GM20000 (cell line): Measurements from ENCODE around the gene IL12RB2.

ENCODE experiments used
- DNase-seq: peaks from one replicate; pipeline ENCODE4 v3.0.0; 2012; ENCODE audit warnings: low spot score
- CTCF ChIP-seq: IDR thresholded peaks from 2 replicates; pipeline ENCODE4 v1.5.1; 2012; ENCODE audit warnings: mild to moderate bottlenecking, control low read depth; ENCODE audit errors: extremely low read depth, missing control alignments

Gene IL12RB2

GRCh38 chr1:67273591-67273990 is 34.1 kb upstream of the IL12RB2 start:
- TF ChIP-seq CTCF: no peak
- no peak for DNase-seq

GRCh38 chr1:67274623-67275325 is 32.9 kb upstream of the IL12RB2 start:
- no peak for TF ChIP-seq CTCF
- peak; percentile 24 for DNase-seq

- DNase-seq: no peak
- TF ChIP-seq CTCF: no peak
Measured at GRCh38 chr1:67280696-67281095, 27.0 kb upstream of the IL12RB2 start.

- no peak for TF ChIP-seq CTCF
- no peak for DNase-seq
Measured at GRCh38 chr1:67281244-67281643, 26.4 kb upstream of the IL12RB2 start.

- no peak for TF ChIP-seq CTCF
- DNase-seq: no peak
Measured at GRCh38 chr1:67285780-67286488, 21.7 kb upstream of the IL12RB2 start.

GRCh38 chr1:67290236-67290635 is 17.4 kb upstream of the IL12RB2 start:
- TF ChIP-seq CTCF: no peak

GRCh38 chr1:67294836-67295617 is 12.6 kb upstream of the IL12RB2 start:
- TF ChIP-seq CTCF: no peak
- DNase-seq: no peak

More at GRCh38 chr1:67290236-67290635, 17.4 kb upstream of the IL12RB2 start:
- no peak for DNase-seq
